Measurements from ENCODE around the gene PACSIN1. TPM values are rescaled to one million over a fixed set of nuclear protein-coding genes. Genes with fewer than 3 reads are reported as not detected.

PACSIN1 gene
- total RNA-seq, 1 donor from 2014 or later = not detected

- no peak overlapping the region for H3K27ac ChIP-seq
- no peak for DNase-seq
- TF ChIP-seq CTCF (IDR thresholded peaks at IDR 0.05) = no peak
Measured at GRCh38 chr6:34551720-34552119, 85.8 kb downstream of the PACSIN1 start.

GRCh38 chr6:34552620-34553019 lies 86.7 kb downstream of the PACSIN1 start:
- no peaks in the 10 kb centered on the region for H3K4me1 ChIP-seq
- H3K27me3 ChIP-seq (ENCODE audit: low read depth) = no peaks in the 10 kb centered on the region
- ATAC-seq (no peak), DNase-seq (no peak)
- no peak for TF ChIP-seq CTCF (IDR thresholded peaks at IDR 0.05)
- H3K4me3 ChIP-seq = no peak overlapping the region
- H3K27ac ChIP-seq = no peak overlapping the region
- H3K36me3 ChIP-seq = no peaks in the 10 kb centered on the region
- intact Hi-C loops (cut with DNase I) = no loop called here
- no peaks in the 10 kb centered on the region for H3K9me3 ChIP-seq

More at GRCh38 chr6:34551720-34552119, 85.8 kb downstream of the PACSIN1 start:
- no peaks in the 10 kb centered on the region for H3K36me3 ChIP-seq
- no peaks in the 10 kb centered on the region for H3K27me3 ChIP-seq (ENCODE audit: low read depth)
- no peak overlapping the region for H3K4me3 ChIP-seq
- intact Hi-C loops (cut with DNase I) = no loop called here
- peaks cover 7% of the 10 kb centered on the region for H3K4me1 ChIP-seq
- ATAC-seq = no peak
- H3K9me3 ChIP-seq = no peaks in the 10 kb centered on the region

GRCh38 chr6:34553146-34553545 lies 87.3 kb downstream of the PACSIN1 start:
- no peak for ATAC-seq
- TF ChIP-seq CTCF (IDR thresholded peaks at IDR 0.05) = no peak
- Histone ChIP-seq H3K9me3 (no peaks in the 10 kb centered on the region), H3K4me3 (no peak overlapping the region), H3K27me3 (ENCODE audit: low read depth) (no peaks in the 10 kb centered on the region), H3K4me1 (no peaks in the 10 kb centered on the region), H3K36me3 (no peaks in the 10 kb centered on the region), H3K27ac (no peak overlapping the region)
- intact Hi-C loops (cut with DNase I) = no loop called here
- DNase-seq = no peak

DNA sequence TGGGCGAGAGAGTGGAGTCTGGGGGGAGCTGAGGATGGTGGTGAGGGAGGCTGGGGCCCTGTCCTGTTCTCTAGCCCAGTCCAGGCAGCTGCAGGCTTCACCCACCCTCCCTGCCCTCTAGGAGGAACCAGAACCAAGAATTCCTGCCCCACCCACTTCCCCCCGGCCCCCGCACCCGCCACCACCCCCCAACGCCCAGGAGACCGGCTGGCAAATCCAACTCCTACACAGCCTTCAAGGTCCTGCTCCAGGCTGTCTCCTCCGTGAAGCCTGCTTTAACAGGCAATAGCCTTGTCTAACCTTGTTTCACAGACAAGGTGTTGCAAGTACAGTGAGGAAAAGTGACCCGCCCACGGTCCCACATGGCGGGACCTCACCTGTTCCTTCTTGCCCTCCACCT lies 87.9 kb downstream of the PACSIN1 start:
- Histone ChIP-seq H3K4me1 (no peaks in the 10 kb centered on the region), H3K36me3 (no peaks in the 10 kb centered on the region), H3K9me3 (no peaks in the 10 kb centered on the region), H3K27ac (no peak overlapping the region), H3K4me3 (no peak overlapping the region), H3K27me3 (ENCODE audit: low read depth) (no peaks in the 10 kb centered on the region)
- no peak for TF ChIP-seq CTCF (IDR thresholded peaks at IDR 0.05)
- ATAC-seq (no peak), DNase-seq (no peak)
- intact Hi-C loops (cut with DNase I) = no loop called here

- TF ChIP-seq CTCF (IDR thresholded peaks at IDR 0.05) = no peak
- DNase-seq (no peak), ATAC-seq (no peak)
- H3K4me1 ChIP-seq = no peaks in the 10 kb centered on the region
- H3K4me3 ChIP-seq = no peak overlapping the region
- no peak overlapping the region for H3K27ac ChIP-seq
- H3K27me3 ChIP-seq (ENCODE audit: low read depth) = no peaks in the 10 kb centered on the region
- H3K36me3 ChIP-seq = no peaks in the 10 kb centered on the region
- H3K9me3 ChIP-seq = no peaks in the 10 kb centered on the region
- intact Hi-C loops (cut with DNase I) = no loop called here
Measured at GRCh38 chr6:34554291-34555006, 88.6 kb downstream of the PACSIN1 start.

Measured in lower lobe of right lung (tissue), 2 donors.